AG20443 (cell line): ENCODE results near the gene CRX.
A peak's percentile ranks its signal among the peaks of the same experiment; 100 is the strongest.
"Not testable (repeated sequence)": the region's sequence is repeated elsewhere in the genome, so short reads cannot be mapped to it uniquely, and the experiment has no call there.

Source experiments
- DNase-seq: peaks from one replicate; pipeline ENCODE4 v3.0.0; 2012; ENCODE audit warnings: low spot score, mixed read lengths

CRX gene

DNA sequence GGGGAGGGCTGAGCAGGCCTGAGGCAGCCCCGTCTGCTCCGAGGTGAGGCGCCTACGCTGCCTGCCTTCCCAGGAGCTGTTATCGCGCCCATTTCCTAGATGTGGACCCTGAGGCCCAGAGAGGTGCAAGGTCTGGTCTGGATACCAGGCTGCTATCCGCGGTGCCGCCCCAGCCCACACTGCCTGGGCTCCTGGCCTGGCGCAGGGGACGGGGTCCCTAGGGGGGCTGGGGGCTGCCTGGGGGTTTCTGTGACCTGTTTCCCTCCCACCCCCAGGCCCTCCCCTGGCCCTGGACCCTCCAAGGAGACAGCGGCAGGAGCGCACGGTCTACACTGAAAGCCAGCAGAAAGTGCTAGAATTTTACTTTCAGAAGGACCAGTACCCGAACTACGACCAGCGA lies 38.1 kb downstream of the CRX start:
- DNase-seq: not testable (repeated sequence)

DNA sequence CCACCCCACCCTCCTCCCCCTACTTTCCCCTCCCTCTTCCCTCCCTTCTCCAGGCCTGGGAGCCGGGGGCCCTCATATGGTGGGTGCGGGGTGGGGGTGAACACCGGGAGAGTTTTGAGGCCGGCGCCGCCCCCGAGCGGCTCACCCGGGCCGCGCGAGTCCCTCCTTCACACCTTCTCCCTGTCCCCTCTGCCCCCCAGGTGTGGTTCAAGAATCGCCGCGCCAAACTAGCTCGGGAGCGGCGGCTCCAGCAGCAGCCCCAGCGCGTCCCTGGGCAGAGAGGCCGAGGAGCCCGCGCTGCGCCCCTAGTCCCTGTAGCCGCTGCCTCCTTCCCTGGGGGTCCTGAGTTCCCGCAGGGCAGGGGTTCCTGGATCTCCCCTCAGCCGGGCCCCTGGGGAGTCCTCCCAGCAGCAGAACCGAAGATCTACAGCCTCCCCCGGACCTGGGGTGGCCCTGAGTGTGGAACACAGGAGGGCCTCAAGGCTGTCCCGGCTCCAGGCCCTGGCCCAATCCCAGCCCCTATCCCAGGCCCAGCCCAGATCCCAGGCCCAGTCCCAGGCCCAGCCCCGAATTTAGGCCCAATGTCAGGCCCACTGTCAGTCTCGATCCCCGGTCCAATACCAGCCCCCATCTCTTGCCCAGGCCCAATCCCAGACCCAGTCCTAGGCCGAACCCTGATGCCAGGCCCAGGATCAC lies 39.0 kb downstream of the CRX start:
- no peak for DNase-seq

DNA sequence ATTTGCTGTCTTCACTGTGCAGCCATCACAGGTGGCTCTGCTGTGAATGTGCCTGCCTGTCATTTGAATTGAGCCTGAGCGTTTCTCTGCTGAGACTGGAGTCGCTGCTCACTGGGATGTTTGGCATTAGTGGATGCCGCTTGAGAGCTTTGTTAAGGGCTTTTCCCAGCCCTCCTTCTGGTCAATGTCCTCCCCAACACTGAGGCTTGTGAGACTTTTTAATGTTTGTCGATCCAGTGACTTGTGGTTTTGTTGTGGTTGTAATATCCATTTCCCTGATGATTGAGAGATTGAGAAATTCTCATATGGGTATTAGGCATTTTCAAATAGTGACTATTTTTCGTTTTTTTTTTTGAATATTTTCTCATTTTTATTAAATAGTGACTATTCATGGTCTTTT lies 39.9 kb downstream of the CRX start:
- no peak for DNase-seq

DNA sequence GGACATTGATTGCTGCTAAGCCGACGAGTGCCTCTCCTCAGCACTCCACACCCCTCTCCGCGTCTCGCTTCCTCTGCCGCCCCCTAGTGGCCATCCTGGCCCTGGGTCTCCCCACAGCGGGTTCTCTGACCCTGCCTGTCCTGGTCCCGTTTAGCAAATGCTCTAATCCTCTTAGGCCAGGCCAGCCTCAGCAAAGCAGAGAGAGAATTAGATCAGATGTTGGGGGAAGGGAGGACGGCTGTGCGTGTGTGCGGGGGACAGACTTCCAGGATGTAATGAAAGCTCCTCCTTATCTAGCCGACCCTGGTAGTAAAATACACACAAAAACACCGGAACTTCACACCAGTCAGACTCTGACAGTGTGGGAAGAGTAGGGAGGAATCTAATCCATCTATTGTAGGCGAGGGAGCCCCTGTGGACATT lies 41.8 kb downstream of the CRX start:
- DNase-seq: peak; percentile 95

DNA sequence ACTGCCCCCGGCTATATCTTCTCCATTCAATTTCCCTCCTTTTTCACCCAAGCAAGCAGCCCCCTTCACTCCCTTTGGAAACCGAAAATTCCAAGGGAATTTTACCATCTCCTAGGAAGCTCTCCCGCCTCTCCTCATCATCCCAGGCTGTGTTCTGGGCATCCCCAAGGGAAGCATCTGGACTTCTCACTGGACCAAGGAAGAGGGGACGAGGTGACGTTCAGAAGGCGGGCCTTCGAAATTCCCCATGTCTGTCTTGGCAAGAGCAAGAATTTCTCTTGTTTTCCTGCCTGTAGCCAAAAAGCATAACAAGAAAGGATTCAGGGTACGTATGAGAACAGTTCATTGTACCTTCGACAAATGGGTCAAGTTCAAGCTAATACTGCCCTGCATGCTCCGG lies 43.4 kb downstream of the CRX start:
- no peak for DNase-seq

DNA sequence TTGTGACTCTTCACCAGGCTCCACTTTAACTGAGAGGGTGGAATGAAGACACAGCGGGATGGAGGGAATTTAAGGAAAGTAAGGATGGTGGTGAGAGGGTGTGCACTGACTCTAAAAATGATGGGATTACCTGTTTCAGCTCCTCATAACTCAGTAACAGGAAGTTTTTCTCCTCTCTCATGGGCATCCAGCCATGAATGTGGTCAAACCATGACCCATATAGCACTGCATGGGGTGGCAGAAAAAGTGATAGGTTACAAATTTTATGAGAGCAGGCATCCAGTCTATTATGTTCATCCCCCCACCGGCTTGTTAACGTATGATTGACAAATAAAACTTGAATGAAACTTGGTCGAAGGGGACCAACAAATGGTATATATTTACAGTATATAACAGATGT lies 57.2 kb downstream of the CRX start:
- DNase-seq: no peak

DNA sequence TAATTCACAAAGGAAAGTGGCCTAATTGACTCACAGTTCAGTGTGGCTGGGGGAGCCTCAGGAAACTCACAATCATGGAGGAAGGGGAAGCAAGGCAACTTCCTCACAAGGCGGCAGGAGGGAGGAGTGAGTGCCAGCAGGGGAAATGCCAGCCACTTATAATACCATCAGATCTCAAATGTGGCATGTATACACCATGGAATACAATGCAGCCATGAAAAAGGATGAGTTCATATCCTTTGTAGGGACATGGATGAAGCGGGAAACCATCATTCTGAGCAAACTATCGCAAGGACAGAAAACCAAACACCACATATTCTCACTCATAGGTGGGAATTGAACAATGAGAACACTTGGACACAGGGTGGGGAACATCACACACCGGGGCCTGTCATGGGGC lies 57.6 kb downstream of the CRX start:
- DNase-seq: not testable (repeated sequence)

DNA sequence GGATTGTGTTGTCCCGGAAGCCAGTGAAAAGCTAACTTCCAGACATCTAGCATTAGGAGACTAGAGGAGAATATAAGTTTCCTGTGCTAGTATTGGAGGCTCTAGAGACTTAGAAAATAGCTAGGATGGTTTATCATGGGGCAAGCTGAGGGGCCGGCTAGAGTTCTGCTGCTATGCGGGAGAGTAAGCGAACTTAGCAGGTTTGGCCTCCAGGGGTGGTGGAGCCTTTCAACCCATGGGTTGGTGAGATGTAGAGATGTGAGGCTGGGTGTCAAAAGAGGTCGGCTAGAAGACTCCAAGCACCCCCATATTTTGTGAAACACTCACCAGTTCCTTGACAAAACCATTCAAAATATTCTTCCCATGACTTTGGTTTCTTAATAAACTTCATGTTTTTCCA lies 60.0 kb downstream of the CRX start:
- no peak for DNase-seq

DNA sequence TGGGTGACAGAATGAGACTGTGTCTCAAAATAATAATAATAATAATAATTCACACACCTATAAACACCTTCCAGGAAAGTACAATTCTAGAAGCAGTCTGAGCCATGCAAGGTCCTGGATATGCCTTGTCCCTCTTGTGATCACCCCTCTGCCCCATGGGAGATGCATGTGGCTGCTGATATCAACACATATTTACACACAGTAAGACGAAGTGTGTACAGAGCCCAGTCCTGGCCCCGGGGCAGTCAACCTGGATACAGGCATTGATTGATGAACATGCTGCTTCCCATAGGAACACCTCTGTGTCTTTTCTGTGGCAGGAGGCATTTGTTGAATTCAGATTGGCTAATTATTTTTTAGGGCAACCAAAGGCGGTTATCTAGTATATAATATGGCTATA lies 61.2 kb downstream of the CRX start:
- DNase-seq: no peak

DNA sequence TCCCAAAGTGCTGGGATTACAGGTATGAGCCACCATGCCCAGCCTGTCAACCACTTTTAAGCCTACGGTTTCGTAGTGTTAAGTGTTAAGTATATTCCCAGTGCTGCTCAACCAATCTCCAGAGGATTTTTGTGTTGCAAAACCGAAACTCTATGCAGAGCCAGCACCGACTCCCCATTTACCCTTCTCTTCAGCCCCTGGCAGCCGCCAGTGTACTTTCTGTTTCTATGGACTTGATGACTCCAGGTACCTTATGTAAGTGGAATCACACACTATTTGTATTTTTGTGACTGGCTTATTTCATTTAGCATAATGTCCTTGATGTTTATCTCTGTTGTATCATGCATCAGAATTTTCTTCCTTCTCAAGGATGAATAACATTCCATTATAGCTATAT lies 63.3 kb downstream of the CRX start:
- no peak for DNase-seq

DNA sequence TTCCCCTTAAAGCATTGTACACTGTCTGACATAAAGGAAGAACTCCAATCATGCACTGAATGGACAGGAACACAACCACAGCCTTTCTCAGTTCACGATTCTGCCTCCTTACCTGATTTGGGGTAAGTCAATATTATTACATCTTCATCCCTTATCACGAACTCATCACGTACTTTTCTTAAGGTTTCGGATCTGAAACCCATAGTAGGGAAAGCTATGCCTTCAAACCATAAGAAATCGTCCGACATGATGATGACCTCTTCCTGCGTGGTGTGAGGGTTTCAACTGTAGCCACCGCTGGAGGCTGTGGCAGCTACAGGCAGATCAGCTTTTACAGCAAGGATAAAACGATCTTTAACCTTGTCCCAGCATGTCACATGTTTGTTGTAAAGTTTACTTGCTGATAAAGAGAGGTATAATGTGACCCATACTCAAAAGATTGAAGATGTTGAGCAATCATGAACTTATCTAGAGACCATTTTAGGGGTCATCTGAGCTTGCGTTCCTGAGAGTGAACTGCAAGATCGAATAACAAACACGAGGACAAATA lies 64.3 kb downstream of the CRX start, which contains the start of gene SULT2A1:
Gene SULT2A1 (minus strand): TSS at position 306 of the 550 bp plus-strand sequence. CDS start 58 bp downstream, at position 248.
- DNase-seq: no peak

DNA sequence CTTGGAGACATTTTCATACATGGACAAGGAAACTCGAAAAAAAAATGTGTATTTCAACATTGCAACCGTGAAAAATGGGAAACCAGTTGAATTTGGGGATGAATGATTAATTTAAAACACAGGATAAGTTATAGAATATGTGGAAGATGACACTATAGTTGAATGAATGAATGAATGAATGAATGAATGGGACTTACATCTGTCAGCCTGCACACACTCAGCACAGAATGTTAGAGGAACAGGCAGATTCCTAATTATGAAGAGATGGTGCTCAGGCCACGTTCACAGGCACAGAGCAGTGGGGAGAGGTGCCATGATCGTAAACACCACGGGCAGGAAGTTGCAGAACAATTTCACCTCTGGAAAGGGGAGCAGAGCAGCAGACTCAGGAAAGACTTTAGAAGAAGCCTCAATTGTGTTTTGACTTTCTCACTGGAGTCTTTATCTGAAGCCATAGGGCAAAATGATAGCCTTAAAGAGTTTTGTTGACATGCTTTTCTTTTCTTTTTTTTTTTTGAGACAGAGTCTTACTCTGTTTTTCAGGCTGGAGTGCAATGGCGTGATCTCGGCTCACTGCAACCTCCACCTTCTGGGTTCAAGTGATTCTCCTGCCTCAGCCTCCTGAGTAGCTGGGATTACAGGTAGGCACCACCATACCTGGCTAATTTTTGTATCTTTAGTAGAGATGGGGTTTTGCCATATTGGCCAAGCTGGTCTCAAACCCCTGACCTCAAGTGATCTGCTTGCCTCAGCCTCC lies 69.3 kb downstream of the CRX start:
- no peak for DNase-seq

DNA sequence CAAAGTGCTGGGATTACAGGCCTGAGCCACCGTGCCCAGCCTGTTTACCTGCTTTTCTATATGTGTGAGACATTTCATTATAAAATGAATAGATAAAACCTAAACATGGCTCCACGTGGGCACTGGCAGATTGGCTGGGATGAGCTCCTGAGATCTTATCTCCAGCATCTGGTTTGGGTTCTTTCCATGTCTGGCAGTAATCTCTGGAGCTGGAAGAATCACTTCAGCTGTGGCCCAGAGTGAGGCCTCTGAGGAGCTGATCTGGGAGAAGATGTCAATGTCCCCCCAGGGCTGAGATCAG lies 69.8 kb downstream of the CRX start:
- no peak for DNase-seq

DNA sequence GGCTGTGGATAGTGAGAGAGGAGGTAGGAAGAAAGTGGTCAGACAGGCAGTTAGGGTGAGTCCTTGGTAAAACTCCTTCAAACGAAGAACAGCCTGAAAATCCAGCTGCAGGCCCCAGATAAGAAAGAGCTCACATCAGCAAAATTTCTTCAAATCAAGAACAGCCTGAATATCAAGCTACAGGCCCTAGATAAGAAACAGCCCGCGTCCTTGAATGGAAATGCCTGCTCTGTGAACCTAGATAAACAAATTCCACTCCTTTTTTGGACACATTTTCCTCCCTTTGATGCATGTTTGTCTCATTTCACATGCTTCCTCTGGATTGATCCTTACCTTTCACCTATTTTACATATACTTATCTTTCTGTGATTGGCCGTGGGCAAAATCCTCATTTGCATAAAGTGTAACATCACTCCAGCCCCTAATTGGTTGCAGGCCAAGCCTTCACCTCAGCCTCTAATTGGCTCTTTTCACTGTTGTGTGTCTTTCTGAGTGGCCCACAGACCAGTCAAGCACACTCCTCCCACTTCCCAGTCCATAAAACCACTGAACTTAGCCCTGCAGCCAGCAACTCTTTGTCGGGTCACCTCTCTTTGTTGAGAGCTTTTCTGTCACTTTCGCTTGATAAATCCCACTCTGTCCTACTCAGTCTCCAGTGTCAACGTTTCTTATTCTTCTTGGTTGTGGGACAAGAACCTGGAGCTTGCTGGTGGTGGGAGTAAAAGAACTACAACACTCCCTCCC lies 70.4 kb downstream of the CRX start:
- DNase-seq: no peak
